ENCODE results near the gene CACNA1G.

DNA sequence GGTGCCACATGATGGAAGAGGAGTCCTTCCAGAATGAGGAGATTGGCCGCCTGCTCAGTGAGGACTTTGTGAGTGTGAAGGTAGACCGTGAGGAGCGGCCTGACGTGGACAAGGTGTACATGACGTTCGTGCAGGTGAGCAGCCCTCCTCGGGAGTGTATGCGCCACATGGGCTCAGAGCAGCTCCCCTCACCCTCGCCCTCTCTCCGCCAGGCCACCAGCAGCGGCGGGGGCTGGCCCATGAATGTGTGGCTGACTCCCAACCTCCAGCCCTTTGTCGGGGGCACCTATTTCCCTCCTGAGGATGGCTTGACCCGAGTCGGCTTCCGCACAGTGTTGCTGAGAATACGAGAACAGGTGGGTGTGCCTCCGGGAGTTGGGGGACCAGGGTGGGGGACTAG, 11.7 kb upstream of the CACNA1G start:
- TF ChIP-seq ZNF696 (CRISPR knock-in tag; conservative IDR thresholded peaks at IDR 0.05) (no peak), POLR2G (IDR thresholded peaks at IDR 0.05; ENCODE audit: low read depth, low read length) (no peak), CTCF (IDR thresholded peaks at IDR 0.05 in 2 of 3, conservative IDR thresholded peaks at IDR 0.05 in 1 of 3; ENCODE audit: insufficient read depth in 2 of 3, low read depth in 1 of 3, low read length in 3 of 3) (no peak), POLR2AphosphoS5 (IDR thresholded peaks at IDR 0.05; ENCODE audit: control insufficient read depth, insufficient read depth, low read depth, low read length) (no peak), U2AF1 (optimal IDR thresholded peaks at IDR 0.05; ENCODE audit: low read depth, low read length) (no peak), JUN (IDR thresholded peaks at IDR 0.05; ENCODE audit: borderline replicate concordance, low read depth, low read length) (no peak), JUN (CRISPR knock-in tag; IDR thresholded peaks at IDR 0.05; ENCODE audit: borderline replicate concordance) (no peak), EGR1 (conservative IDR thresholded peaks at IDR 0.05) (no peak), REST (IDR thresholded peaks at IDR 0.05; ENCODE audit: borderline replicate concordance) (no peak), REST (CRISPR knock-in tag; IDR thresholded peaks at IDR 0.05; ENCODE audit: low read depth) (no peak), ZFPM2 (CRISPR knock-in tag; IDR thresholded peaks at IDR 0.05) (no peak), ZBTB7A (IDR thresholded peaks at IDR 0.05; ENCODE audit: borderline replicate concordance, control insufficient read depth, low read depth, low read length) (no peak)
